GM18520 (cell line): ENCODE data around the gene PPP1R3G.
"Not testable (repeated sequence)": the region's sequence is repeated elsewhere in the genome, so short reads cannot be mapped to it uniquely, and the experiment has no call there.

Source experiments
- ATAC-seq: cut with Tn5 transposase; IDR thresholded peaks from one replicate; pipeline ENCODE4 v1.9.1; 2021; ENCODE audit not compliant: unreplicated experiment

PPP1R3G gene

DNA sequence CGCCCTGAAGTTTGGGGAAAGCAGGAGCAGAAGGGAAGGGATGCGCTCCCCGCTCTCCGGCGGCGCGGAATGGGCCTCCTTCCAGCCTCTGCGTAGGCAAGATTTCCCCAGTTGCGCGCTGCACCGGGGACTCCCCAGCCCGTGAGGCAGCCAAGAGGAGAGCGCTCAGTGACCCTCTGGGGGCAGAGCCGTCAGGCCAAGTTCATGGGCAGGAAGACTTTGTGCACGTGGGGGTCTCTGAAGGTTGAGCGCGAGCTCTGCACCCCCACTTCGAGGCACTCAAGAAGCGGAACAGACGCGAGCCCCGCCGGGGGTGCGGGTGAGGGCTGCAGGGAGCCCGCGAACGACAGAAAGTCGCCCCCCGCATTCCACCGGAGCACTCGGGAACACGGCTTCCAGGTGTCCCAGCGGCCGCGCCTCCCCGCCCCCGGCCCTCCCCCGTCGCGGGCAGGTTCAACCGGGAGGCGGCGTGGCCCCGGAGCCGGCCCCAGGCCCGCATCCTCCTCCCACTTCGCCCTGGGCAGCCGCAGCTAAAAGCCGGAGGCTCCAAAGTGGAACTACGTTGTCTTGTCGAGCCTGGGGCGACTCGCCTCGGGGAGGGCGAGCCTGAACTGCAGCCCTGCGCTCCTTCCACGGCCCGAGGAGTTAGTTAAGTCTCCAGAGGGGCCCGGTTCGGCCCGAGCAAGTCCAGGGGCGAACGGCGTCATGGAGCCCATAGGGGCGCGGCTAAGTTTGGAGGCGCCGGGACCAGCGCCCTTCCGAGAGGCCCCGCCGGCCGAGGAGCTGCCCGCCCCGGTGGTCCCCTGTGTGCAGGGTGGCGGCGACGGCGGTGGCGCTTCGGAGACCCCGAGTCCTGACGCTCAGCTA is at the start of gene PPP1R3G:
TSS of gene PPP1R3G (plus strand) at position 561 of the 867 bp plus-strand sequence. CDS start at position 706, 145 bp downstream.
- no peak for ATAC-seq

DNA sequence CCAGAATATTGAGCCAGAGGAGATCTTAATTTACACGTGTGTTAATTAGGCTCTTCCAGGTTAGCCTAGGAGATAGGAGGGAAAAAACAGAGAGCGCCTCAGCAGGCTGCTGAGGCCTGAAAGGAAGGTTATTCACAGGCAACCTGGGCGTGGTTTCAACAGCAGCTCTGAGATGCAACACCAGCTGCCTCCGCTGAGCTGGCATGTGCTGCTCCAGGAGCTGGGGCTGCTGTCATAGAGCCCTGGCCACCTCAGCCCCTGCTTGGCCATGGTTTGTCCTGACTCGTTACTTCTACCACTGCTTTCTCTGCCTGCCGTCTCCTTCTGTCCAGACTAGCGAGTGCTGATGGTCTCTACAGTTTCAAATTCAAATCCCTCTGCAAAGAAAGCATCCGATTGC is 48.9 kb upstream of the PPP1R3G start:
- no peak for ATAC-seq

DNA sequence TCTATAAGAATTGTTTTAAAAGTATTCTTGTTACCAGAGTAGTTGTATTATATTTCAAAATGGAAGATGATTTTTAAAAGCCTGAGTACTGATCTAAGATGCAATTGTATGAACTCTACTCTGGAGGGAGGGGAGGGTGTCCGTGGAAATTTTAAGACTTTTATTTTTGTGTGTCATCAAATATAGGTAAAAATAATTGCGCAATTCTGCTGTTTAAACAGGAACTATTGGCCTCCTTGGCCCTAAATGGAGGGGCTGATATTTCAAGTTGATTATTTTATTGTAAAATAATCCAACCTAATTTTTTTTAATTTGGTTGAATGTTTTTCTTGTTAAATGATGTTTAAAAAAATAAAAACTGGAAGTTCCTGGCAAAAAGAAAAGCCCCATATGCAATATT is 43.2 kb upstream of the PPP1R3G start:
- ATAC-seq, result no peak

DNA sequence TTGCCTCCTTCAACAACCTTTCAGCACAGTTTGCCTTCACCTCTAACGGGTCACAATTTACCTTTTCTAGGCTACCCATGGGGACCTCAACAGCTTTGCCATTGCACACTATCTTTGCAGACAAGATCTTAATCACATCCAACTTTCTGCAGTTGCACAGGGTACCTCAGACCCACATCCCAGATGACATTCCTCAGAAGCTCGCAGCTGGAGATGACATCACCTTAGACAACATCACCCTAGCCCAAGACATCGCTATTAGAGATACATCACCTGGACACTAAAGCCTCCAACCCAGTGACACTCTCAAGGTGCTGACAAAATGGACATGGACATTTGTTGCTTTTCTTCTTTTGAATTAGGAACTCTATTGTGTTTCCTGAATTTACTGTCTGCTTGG is 42.7 kb upstream of the PPP1R3G start:
- ATAC-seq, result no peak

DNA sequence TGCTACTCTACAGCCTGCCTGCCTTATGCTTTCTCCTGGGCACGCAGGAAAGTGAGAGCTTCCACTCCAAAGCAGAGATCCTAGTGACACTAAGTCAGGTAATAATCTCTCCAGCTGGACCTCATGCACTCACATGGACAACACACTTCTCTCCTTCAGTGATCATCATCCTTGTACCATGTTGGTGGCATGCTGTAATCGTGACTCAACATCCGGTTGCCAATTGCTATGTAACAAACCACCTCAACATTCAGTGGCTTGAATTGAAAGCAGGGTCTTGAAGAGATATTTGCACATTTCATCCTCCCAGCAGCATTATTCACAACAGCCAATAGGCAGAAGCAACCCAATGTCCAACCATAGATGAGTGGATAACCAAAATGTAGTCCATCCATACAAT is 40.3 kb upstream of the PPP1R3G start:
- ATAC-seq, result no peak

DNA sequence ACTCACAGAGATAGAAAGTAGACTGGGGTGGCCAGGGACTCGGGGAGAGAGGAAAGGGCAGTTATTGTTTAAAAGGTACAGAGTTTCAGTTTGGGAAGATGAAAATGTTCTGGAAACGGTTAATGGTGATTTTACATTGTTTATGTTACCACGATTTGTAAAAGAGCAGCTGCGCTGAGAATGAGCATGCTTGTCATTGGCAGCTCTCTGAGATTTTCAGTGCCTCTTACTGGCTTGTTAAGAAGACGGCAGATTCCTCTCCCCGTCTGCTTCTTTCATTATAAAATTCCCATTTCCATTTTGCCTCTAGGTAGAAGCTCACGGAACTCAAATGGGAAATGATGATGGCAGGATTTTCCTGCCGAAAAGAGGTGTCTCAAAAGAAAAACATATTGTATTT is 39.7 kb upstream of the PPP1R3G start:
- no peak for ATAC-seq

DNA sequence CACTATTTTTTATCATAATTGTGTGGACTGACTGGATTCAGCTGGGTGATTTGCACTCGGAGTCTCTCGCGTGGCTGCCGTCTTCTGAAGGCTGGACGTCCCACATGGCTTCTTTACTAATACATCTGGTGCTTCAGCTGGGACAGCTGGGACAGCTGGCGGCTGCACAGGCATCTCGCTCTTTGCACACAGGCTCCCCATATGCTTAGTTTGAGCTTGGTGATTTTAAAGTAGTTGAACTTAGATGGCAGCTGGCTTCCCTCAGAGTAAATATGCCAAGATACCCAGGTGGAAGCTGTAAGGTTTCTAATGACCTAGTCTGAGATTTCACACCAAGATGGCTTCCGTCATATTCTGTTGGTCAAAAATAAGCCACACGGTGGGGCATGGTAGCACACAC is 38.7 kb upstream of the PPP1R3G start:
- ATAC-seq, result no peak

DNA sequence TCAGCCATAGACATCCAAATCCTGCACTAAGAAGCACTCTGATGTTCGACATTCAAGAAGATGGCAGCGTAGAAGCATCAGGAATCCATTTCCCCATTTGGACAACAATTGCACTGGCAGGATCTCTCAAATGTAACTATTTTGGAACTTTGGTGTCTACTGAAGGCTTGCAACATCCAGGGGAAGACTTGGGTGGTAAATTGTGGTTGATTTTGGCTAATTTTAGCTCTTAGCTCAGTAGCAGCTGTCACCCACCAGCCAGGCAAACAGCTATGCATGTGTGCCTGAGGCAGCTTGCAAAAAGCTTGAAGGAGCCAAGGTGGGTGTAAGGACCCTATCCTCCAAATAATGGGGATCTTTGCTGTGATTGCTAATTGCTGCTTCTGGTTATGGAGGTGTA is 35.1 kb upstream of the PPP1R3G start:
- no peak for ATAC-seq

DNA sequence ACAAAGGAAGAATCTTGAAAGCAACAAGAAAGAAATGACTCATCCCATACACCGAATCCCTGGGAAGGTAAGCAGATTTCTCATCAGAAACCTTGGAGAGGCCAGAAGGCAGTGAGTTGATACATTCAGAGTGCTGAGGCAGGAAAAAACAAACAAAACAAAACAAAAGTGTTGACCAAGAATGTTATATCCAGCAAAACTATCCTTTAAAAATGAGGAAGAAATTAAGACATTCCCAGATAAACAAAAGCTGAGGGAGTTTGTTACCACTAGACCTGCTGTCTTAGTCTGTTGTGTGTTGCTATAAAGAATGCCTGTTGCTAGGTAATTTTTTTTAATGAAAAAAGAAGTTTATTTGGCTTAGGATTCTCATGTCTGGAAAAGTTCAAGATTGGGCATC is 33.7 kb upstream of the PPP1R3G start:
- ATAC-seq, result no peak

DNA sequence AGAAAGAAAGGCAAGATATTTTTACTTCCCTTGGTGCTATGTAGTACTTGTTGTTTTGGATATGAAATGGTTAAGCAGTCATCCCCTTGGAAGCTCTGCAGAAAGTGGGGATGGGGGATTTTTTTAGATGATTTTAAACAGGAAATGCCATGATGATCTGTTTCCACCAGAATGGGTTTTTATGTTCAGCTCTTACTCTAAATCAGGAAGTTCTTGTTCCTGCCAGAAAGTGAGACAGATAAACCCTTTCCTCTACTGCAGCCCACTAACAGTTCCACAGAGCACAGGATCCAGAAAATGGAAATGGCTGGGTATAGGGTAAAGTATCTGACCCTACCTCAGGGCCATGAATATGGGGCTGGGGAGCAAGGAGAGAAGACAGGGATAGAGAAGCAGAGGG is 32.1 kb upstream of the PPP1R3G start:
- ATAC-seq, result no peak

DNA sequence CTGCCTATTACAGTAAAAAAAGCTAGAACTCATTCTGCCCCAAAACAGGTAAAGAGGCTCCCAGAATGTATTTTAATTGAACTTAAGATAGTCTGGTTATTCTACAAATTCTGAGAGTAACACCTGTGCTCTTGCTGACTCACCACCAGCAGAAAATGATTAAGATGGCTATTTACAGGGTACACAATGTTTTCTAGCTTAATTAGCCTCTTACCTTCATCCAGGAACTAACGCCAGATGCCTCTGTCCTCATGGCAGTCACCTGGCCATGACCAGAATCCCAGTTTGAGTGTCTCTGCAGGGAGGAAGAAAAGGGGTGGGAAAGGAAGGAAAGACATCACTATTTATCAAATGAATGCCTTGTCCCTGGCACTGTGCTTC is 31.3 kb upstream of the PPP1R3G start:
- no peak for ATAC-seq

DNA sequence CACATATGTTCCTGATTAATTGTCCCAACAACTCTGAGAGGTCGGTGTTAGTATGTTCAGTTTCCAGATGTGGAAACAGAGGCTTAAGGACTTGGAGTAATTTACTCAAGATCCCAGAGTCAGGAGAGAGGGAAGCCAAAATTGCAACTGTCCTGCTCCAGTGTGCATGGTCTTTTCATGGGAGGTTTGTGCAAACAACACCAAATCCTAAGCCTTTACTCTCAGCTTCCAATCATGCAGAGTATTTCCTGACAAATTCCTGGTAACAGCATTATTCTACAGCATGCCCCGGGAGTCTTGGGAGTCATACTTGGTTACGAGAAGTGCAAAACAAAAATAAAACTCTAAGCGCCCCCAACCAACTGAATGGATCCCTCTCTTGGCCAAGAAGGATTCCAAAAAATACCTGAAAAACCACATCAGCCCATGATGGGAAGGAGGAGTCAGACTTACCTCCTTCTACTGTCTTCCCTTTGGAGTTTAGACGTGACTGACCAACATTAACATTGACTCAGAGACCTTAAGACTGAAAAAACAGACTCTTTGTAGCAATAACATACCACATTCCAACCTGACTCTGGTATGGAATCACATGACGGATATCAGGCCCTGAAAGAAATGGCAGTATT is 30.8 kb upstream of the PPP1R3G start:
- ATAC-seq, result no peak

DNA sequence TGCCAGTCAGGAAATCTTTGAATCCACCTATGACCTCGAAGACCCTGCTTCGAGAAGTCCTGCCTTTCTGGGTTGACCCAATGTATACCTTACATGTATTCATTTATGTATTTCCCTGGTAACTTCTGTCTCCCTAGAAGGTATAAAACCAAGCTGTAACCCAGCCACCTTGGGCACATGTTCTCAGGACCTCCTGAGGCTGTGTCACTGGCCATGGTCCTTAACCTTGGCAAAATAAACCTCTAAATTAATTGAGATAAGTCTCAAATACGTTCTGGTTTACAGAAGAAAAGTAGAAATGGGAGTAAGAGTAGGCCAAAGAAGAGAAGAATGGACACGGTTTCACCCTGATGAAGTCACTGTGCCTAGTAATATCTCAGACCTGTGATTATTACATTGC is 30.0 kb upstream of the PPP1R3G start:
- ATAC-seq, result no peak

DNA sequence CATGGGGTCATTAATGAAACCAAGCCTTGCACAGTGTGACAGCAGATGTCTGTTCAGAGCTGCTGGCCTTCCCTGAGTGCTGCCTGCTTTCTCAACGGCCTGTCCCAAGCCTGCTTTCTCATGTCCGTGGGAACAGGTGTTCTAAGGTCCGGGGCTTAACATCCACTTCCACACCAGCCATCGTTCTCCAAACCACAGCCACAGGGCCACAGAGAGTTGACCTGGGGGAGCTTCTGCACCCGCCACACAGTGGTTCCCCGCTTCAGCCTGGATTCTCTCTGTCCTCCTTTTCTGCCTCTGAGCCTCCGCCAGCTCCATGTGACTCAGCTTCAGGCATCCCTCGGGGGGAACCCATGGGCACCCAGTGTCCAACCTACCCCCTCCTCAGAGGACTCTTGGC is 26.9 kb upstream of the PPP1R3G start:
- no peak for ATAC-seq

DNA sequence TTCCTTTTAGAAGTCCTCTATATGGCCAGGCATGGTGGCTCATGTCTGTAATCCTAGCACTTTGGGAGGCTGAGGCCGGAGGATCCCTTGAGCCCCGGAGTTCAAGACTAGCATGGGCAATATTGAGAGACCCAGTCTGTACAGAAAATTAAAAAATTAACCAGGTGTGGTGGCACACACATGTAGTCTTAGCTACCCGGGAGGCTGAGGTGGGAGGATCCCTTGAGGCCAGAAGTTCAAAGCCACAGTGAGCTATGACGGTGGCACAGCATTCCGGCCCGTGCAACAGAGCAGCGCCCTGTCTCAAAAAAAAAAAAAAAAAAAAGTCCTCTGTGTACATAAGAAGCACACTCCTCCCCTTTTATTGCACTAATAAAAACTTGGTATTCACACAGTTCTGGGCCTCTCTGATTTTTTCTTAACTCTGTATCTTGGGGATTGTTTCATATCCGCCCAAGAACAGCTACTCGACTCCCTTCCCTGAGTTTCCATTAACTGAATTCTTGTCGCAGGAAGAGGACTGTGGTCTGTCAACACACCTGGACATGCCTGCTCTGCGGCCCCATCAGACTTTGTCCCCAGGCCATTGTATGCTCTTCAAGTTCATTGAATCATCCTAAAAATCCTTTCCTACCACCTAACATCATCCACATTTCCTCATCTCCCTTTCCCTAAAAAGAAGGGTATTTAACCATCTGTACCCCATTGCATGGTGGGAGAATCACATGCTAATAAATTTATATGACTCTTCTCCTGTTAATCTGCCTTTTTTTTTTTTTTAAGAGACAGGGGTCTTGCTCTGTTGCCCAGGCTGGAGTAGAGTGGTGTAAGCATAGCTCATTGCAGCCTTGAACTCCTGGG is 25.9 kb upstream of the PPP1R3G start:
- ATAC-seq, result no peak

DNA sequence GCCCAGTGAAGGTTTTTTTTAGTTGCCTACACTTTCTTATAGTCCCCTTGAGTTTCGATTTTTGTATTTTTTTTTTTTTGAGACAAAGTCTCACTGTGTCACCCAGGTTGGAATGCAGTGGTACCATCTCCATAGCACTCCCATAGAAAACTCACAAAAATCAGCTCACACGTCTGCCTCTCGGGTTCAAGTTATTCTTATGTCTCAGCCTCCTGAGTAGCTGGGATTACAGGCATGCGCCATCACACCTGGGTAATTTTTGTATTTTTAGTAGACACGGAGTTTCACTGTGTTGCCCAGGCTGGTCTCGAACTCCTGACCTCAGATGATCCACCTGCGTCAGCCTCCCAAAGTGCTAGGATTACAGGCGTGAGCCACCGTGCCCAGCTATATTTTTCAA is 24.7 kb upstream of the PPP1R3G start:
- not testable (repeated sequence) for ATAC-seq

DNA sequence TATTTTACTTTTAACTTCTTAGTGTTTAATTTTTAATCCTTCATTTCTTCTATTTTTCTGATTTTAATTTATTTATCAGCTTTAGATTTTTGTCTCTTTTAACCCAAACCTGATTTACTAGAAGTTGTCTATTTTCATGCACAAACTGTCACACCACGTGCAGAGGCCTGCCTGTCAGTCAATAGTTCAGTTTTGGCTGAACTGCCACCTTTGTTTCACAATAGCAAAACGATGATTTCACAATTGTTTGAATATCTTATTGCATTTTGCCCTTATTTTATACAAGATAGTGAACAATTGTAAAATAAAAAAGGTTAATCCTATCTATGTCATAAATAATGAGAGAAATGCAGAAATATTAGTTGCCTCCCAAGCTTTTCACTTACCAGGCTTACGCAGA is 24.0 kb upstream of the PPP1R3G start:
- ATAC-seq, result no peak

DNA sequence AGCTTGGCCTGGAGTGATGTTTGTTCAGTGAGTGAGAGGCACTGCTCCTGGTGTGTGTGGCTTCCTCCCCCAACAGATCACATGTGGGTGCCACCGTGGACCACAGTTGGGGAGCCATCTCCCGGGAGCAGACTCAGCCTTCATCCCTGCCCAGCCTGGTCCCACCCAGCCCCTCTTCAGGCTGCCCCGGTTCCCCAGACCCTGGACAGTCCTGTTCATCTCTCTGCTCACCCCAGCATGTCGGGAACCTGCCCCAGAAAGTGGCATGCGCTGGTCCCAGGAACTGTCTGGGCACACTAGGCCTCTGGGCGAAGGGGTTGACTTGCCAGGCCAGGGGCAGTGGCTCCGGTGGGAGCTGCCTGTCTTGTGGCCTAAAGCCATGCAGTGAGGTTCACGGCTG is 21.5 kb upstream of the PPP1R3G start:
- no peak for ATAC-seq

DNA sequence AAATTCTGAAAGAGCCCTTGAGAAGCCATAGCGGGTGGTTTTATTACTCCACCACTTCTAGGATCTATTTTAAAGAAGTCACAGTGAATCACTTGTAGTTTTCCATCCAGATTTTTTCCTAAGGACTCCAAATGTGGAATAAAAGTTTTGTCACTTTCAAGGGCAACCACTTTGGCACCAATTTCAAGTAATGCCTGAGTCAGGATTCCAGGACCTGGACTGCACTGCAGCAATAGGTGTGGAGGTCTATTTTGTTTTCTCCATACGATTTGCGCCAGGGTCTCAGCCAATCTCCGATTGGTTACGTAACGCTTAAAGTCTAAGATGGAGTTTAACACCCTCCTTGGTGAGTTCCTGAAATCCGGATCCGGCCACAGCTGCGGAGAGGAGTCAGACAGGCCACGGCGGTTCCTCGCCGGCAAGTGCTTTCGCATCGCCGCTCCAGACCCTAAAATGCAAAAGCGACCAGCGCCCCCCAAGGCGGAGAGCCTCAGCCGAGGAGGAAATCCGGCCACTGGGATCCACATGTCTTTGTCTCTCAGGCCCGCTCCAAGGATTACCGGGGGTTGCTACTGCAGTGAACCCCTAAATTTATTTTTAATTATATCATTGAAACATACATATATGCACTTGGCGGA is 18.6 kb upstream of the PPP1R3G start:
- ATAC-seq, result no peak

DNA sequence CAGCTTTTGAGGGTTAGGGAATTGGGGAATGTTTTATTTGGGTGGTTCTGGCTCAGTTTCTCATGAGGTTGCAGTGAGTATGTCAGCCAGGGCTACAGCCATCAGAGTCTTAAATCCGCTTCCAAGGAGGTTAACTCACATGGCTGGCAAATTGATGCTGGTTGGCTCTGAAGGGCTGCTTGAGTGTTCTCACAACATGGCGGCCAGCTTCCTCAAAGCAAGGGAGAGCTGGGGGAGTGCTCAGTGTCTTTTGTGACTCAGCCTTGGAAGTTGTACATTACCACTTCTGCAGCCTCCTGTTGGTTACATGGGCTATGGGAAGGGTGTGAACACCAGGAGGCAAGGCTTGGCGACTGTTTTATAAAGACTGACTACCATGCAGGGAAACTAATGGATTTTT is 17.8 kb upstream of the PPP1R3G start:
- ATAC-seq, result no peak

DNA sequence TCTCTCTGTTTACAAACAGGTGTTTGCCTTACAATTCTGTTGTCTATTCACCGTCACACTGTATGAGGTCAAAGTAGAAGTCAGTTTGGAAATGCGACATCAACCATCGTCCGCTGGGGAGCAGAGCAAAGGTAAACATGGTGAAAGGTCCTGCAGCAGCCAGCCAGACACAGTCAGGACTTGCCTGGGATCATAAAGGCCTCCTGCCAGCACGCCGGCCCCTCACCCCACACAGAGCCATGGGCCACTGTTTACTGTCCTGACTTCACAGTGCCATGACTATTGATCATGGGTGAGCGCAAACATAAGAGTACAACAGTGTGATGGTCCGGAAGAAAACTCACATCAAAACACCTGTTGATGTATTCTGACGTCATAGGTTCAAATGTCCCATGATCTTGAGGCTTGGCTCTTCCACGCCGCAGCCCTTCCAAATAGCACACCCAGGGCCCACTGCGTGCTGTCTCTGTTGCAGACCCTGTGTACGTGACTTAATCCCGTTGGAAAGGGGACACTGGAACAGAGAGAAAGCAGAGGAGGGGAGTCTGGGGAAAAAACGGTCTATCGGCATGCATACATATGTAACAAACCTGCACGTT is 16.9 kb upstream of the PPP1R3G start:
- ATAC-seq, result no peak
